Endothelial cell of umbilical vein (primary cell): ENCODE data around the gene PARP8.

Source experiments
- EZH2 ChIP-seq: IDR thresholded peaks from 2 replicates; pipeline ENCODE4 v1.6.1; 2012; ENCODE audit warnings: borderline replicate concordance, low read depth, mild to moderate bottlenecking, moderate library complexity, low read length, inconsistent platforms; ENCODE audit not compliant: severe bottlenecking
- JUN ChIP-seq: IDR thresholded peaks from 2 replicates; pipeline ENCODE4 v1.6.1; 2011; ENCODE audit warnings: borderline replicate concordance, low read depth; ENCODE audit not compliant: insufficient read length, insufficient read depth
- POLR2A ChIP-seq: IDR thresholded peaks from 2 replicates; pipeline ENCODE4 v1.6.1; 2012; ENCODE audit warnings: low read depth, mild to moderate bottlenecking, control low read depth, low read length
- POLR2AphosphoS5 ChIP-seq: IDR thresholded peaks from 2 replicates; pipeline ENCODE4 v1.6.1; 2012; ENCODE audit warnings: low read depth, mild to moderate bottlenecking, control low read depth, low read length, moderate library complexity; ENCODE audit not compliant: insufficient read depth
- TF ChIP-seq, protein P1 (sequence below), 2 donors: IDR thresholded peaks; 1 replicate in 1 of 2; 2 replicates in 1 of 2; pipeline ENCODE4 v1.5.1; 2011; ENCODE audit warnings: low read length in 2 of 2, mild to moderate bottlenecking in 2 of 2, moderate library complexity in 2 of 2, control low read depth in 1 of 2, inconsistent platforms in 1 of 2, low read depth in 1 of 2; ENCODE audit not compliant: insufficient read depth in 1 of 2; ENCODE audit errors: extremely low read depth in 1 of 2
- TF ChIP-seq, protein P2 (sequence below): IDR thresholded peaks from 2 replicates; pipeline ENCODE4 v1.6.1; 2011; ENCODE audit not compliant: insufficient read depth, insufficient read length

DNA sequence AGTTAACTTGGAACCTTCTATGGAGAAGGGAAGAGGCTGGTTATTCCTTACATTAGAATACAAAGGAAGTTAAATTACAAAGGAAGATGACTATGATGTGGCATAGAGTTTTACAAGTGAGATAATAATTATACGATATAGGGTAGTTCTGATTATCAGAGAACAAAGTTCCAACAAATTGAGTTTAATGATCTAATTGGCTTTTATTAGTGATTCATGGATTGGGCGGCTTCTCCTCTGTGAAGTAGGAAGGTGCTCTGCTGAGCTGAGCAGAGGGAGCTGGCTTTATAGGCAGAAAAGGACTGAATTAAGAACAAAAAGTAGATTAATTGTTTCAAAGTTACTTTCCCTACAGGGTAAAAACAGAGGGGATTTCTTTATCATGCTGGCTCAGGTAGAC, 49.7 kb downstream of the PARP8 start:
- TF ChIP-seq, protein P1, sequence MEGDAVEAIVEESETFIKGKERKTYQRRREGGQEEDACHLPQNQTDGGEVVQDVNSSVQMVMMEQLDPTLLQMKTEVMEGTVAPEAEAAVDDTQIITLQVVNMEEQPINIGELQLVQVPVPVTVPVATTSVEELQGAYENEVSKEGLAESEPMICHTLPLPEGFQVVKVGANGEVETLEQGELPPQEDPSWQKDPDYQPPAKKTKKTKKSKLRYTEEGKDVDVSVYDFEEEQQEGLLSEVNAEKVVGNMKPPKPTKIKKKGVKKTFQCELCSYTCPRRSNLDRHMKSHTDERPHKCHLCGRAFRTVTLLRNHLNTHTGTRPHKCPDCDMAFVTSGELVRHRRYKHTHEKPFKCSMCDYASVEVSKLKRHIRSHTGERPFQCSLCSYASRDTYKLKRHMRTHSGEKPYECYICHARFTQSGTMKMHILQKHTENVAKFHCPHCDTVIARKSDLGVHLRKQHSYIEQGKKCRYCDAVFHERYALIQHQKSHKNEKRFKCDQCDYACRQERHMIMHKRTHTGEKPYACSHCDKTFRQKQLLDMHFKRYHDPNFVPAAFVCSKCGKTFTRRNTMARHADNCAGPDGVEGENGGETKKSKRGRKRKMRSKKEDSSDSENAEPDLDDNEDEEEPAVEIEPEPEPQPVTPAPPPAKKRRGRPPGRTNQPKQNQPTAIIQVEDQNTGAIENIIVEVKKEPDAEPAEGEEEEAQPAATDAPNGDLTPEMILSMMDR (IDR thresholded peaks at IDR 0.05; ENCODE audit: extremely low read depth in 1 of 2, insufficient read depth in 1 of 2, low read depth in 1 of 2, low read length in 2 of 2): no peak
- TF ChIP-seq POLR2A (no peak), EZH2 (no peak), JUN (no peak), POLR2AphosphoS5 (no peak)
- TF ChIP-seq, protein P2, sequence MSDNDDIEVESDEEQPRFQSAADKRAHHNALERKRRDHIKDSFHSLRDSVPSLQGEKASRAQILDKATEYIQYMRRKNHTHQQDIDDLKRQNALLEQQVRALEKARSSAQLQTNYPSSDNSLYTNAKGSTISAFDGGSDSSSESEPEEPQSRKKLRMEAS: no peak
